HepG2 (cell line): Measurements from ENCODE around the gene METTL23. TPM values are rescaled to one million over a fixed set of nuclear protein-coding genes. Genes with fewer than 3 reads are reported as not detected.
A peak's percentile ranks its signal among the peaks of the same experiment; 100 is the strongest.

Experiments used
- ATAD3A ChIP-seq: sonication (generic); formaldehyde crosslinking; IDR thresholded peaks from 2 replicates; pipeline ENCODE4 v1.4.0; 2020; ENCODE audit warnings: missing genetic modification reagents
- EZH2 ChIP-seq: conservative IDR thresholded peaks from 2 replicates; pipeline ENCODE4 v1.6.1; 2012; ENCODE audit warnings: mild to moderate bottlenecking, low read depth, low read length, moderate library complexity
- GTF3A ChIP-seq: sonication (generic); formaldehyde crosslinking; conservative IDR thresholded peaks from 2 replicates; pipeline ENCODE4 v1.4.0; 2020; ENCODE audit warnings: mild to moderate bottlenecking, missing genetic modification reagents
- HNRNPUL1 ChIP-seq: fragments of 200-400 bp; formaldehyde crosslinking; IDR thresholded peaks from 2 replicates; pipeline ENCODE4 v1.6.1; 2017; ENCODE audit warnings: low read depth, mild to moderate bottlenecking, low read length, moderate library complexity
- KAT7 ChIP-seq: IDR thresholded peaks from 2 replicates; pipeline ENCODE4 v1.6.1; 2018; ENCODE audit warnings: borderline replicate concordance, missing compliant biosample characterization
- KAT8 ChIP-seq: IDR thresholded peaks from 2 replicates; pipeline ENCODE4 v1.6.1; 2016; ENCODE audit warnings: missing genetic modification reagents, missing compliant biosample characterization
- MEF2D ChIP-seq: sonication (generic); formaldehyde crosslinking; IDR thresholded peaks from 2 replicates; pipeline ENCODE4 v1.5.1; 2020; ENCODE audit warnings: mild to moderate bottlenecking, missing genetic modification reagents
- MEIS1 ChIP-seq: sonication (generic); formaldehyde crosslinking; IDR thresholded peaks from 2 replicates; pipeline ENCODE4 v1.9.0; 2021; ENCODE audit warnings: mild to moderate bottlenecking, missing genetic modification reagents, moderate library complexity, borderline replicate concordance
- MTA3 ChIP-seq: sonication (generic); formaldehyde crosslinking; IDR thresholded peaks from 2 replicates; pipeline ENCODE4 v1.4.0; 2020; ENCODE audit warnings: missing genetic modification reagents
- MTF1 ChIP-seq: sonication (generic); formaldehyde crosslinking; IDR thresholded peaks from 2 replicates; pipeline ENCODE4 v1.5.0; 2020; ENCODE audit warnings: missing genetic modification reagents
- MYNN ChIP-seq: sonication (generic); formaldehyde crosslinking; IDR thresholded peaks from 2 replicates; pipeline ENCODE4 v1.4.0; 2020; ENCODE audit warnings: mild to moderate bottlenecking, low read depth, missing genetic modification reagents
- NFE2L2 ChIP-seq: fragments of 150-350 bp; IDR thresholded peaks from 2 replicates; pipeline ENCODE4 v1.6.1; 2014; ENCODE audit warnings: low read length
- NFRKB ChIP-seq: fragments of 450-650 bp; IDR thresholded peaks from 2 replicates; pipeline ENCODE4 v1.6.1; 2017
- NKX3-1 ChIP-seq: sonication (generic); formaldehyde crosslinking; IDR thresholded peaks from 2 replicates; pipeline ENCODE4 v1.5.0; 2020; ENCODE audit warnings: missing genetic modification reagents
- PHB2 ChIP-seq: fragments of 450-650 bp; IDR thresholded peaks from 2 replicates; pipeline ENCODE4 v1.6.1; 2018; ENCODE audit not compliant: partially characterized antibody
- RARA ChIP-seq: IDR thresholded peaks from 2 replicates; pipeline ENCODE4 v1.6.1; 2016; ENCODE audit warnings: missing genetic modification reagents, missing compliant biosample characterization
- U2AF2 ChIP-seq: fragments of 200-400 bp; formaldehyde crosslinking; IDR thresholded peaks from 2 replicates; pipeline ENCODE4 v1.6.1; 2017; ENCODE audit warnings: low read depth, mild to moderate bottlenecking, low read length
- XRCC5 ChIP-seq: fragments of 200-400 bp; formaldehyde crosslinking; optimal IDR thresholded peaks from 2 replicates; pipeline ENCODE3; 2017; ENCODE audit warnings: mild to moderate bottlenecking, low read length
- ZBTB8A ChIP-seq: sonication (generic); formaldehyde crosslinking; IDR thresholded peaks from 2 replicates; pipeline ENCODE4 v1.4.0; 2020; ENCODE audit warnings: mild to moderate bottlenecking, low read depth, missing genetic modification reagents, borderline replicate concordance
- ZKSCAN1 ChIP-seq: fragments of 150-350 bp; IDR thresholded peaks from 2 replicates; pipeline ENCODE4 v1.6.1; 2014; ENCODE audit warnings: low read length
- ZNF263 ChIP-seq: sonication (generic); formaldehyde crosslinking; IDR thresholded peaks from 2 replicates; pipeline ENCODE4 v1.4.0; 2020; ENCODE audit warnings: missing genetic modification reagents
- ZNF703 ChIP-seq: sonication (generic); formaldehyde crosslinking; IDR thresholded peaks from 2 replicates; pipeline ENCODE4 v1.5.1; 2020; ENCODE audit warnings: missing genetic modification reagents, mild to moderate bottlenecking, moderate library complexity, borderline replicate concordance
- ZNF777 ChIP-seq: sonication (generic); formaldehyde crosslinking; IDR thresholded peaks from 2 replicates; pipeline ENCODE4 v1.4.0; 2020; ENCODE audit warnings: missing genetic modification reagents
- polyA plus RNA-seq, 8 experiments: library from polyadenylated mRNA; depleted of rRNA in 3 of 8; stranded (reverse) in 7 of 8; unstranded in 1 of 8; fragments of >200 nt; fragmentation: Illumina TruSeq in 4 of 8; extraction: Trizol in 4 of 8; gene quantifications; 2 replicates each; pipeline versions ENCODE4 v1.2.1 to v1.2.3, GENCODE V29; 2011 to 2016; ENCODE audit warnings: low read depth in 4 of 8, missing spikeins in 1 of 8, mixed read lengths in 1 of 8; ENCODE audit not compliant: insufficient read depth in 1 of 8
- total RNA-seq, 5 experiments: library from RNA; depleted of rRNA; stranded (reverse); fragments of >200 nt; fragmentation: Illumina TruSeq; extraction: Trizol; gene quantifications; 2 replicates each; pipeline ENCODE4 v1.2.3, GENCODE V29; 2016; ENCODE audit warnings: low read depth in 1 of 5
- TF ChIP-seq, protein P1 (sequence below): sonication (generic); formaldehyde crosslinking; conservative IDR thresholded peaks from 2 replicates; pipeline ENCODE4 v1.4.0; 2020; ENCODE audit warnings: missing genetic modification reagents
- TF ChIP-seq, protein P2 (sequence below): sonication (generic); formaldehyde crosslinking; IDR thresholded peaks from 2 replicates; pipeline ENCODE4 v1.4.0; 2020; ENCODE audit warnings: missing genetic modification reagents

METTL23 gene
- total and polyA plus RNA-seq, 2 of the 13 experiments (the other 11 are each of a cell fraction or from before 2014, with no cell fraction given): 39.9 to 104 TPM

DNA sequence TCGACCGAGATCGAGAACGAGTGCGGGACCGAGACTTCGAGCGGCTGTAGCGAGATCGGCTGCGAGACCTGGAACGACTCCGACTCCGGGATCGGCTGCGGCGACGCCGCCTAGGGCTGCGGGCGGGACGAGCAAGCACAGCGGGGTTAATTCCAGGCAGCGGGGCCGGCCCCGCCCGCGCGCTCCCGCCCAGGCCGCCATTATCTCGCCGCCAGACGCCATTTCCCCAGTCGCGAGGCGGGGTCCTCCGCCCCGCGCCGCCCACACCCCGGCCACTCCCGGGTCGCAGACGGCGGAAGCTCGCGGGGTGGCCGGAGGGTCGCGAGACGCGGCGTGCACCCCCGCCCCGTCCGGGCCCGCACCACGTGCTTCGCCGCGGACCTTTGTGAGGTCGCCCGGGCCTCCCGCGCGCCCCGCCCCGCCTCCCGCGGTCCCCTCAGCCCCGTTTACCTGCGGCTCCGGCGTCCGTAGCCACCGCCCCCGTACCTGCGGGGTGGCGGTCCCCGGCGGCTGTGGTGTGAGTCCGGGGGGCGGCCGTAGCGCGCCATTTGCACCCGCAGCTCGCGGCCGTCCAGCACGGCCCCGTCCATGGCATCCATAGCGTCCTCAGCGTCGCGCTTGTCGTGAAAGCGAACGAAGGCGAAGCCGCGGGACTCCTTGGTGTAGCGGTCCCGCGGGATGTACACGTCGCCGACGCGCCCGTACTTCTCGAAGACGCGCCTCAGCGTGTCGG, 9.9 kb downstream of the METTL23 start (continued):
- TF ChIP-seq, protein P1, sequence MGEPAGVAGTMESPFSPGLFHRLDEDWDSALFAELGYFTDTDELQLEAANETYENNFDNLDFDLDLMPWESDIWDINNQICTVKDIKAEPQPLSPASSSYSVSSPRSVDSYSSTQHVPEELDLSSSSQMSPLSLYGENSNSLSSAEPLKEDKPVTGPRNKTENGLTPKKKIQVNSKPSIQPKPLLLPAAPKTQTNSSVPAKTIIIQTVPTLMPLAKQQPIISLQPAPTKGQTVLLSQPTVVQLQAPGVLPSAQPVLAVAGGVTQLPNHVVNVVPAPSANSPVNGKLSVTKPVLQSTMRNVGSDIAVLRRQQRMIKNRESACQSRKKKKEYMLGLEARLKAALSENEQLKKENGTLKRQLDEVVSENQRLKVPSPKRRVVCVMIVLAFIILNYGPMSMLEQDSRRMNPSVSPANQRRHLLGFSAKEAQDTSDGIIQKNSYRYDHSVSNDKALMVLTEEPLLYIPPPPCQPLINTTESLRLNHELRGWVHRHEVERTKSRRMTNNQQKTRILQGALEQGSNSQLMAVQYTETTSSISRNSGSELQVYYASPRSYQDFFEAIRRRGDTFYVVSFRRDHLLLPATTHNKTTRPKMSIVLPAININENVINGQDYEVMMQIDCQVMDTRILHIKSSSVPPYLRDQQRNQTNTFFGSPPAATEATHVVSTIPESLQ (CRISPR knock-in tag): no peak
- no peak for TF ChIP-seq GTF3A (CRISPR knock-in tag)
- no peak for TF ChIP-seq ATAD3A
- no peak for TF ChIP-seq HNRNPUL1
- TF ChIP-seq, protein P2, sequence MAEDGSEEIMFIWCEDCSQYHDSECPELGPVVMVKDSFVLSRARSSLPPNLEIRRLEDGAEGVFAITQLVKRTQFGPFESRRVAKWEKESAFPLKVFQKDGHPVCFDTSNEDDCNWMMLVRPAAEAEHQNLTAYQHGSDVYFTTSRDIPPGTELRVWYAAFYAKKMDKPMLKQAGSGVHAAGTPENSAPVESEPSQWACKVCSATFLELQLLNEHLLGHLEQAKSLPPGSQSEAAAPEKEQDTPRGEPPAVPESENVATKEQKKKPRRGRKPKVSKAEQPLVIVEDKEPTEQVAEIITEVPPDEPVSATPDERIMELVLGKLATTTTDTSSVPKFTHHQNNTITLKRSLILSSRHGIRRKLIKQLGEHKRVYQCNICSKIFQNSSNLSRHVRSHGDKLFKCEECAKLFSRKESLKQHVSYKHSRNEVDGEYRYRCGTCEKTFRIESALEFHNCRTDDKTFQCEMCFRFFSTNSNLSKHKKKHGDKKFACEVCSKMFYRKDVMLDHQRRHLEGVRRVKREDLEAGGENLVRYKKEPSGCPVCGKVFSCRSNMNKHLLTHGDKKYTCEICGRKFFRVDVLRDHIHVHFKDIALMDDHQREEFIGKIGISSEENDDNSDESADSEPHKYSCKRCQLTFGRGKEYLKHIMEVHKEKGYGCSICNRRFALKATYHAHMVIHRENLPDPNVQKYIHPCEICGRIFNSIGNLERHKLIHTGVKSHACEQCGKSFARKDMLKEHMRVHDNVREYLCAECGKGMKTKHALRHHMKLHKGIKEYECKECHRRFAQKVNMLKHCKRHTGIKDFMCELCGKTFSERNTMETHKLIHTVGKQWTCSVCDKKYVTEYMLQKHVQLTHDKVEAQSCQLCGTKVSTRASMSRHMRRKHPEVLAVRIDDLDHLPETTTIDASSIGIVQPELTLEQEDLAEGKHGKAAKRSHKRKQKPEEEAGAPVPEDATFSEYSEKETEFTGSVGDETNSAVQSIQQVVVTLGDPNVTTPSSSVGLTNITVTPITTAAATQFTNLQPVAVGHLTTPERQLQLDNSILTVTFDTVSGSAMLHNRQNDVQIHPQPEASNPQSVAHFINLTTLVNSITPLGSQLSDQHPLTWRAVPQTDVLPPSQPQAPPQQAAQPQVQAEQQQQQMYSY: peak; percentile 93
- TF ChIP-seq MTA3 (CRISPR knock-in tag): no peak
- no peak for TF ChIP-seq ZKSCAN1
- TF ChIP-seq U2AF2: 0 out of 2 replicates have a peak, but pooled peaks have one; percentile 12
- TF ChIP-seq NFRKB: no peak
- TF ChIP-seq PHB2: no peak
- TF ChIP-seq XRCC5: no peak
- TF ChIP-seq MEIS1 (CRISPR knock-in tag): no peak
- TF ChIP-seq EZH2: no peak
- no peak for TF ChIP-seq KAT7 (CRISPR knock-in tag)
- peak; percentile 9; the same call in 1 of the 2 replicates for TF ChIP-seq ZNF263 (CRISPR knock-in tag)
- peak; percentile 37 for TF ChIP-seq KAT8 (CRISPR knock-in tag)
- no peak for TF ChIP-seq MEF2D (CRISPR knock-in tag)
- TF ChIP-seq ZBTB8A (CRISPR knock-in tag): no peak
- TF ChIP-seq ZNF777 (CRISPR knock-in tag): peak; percentile 62
- TF ChIP-seq NFE2L2: no peak
- TF ChIP-seq NKX3-1 (CRISPR knock-in tag): 0 out of 2 replicates have a peak, but pooled peaks have one; percentile 10
- no peak for TF ChIP-seq ZNF703
- no peak for TF ChIP-seq RARA (CRISPR knock-in tag)
- no peak for TF ChIP-seq MTF1
- no peak for TF ChIP-seq MYNN (CRISPR knock-in tag)
